HepG2 (cell line): Measurements from ENCODE around the gene SSBP2. TPM values are rescaled to one million over a fixed set of nuclear protein-coding genes. Genes with fewer than 3 reads are reported as not detected.

Source experiments
- ATRX ChIP-seq: sonication (generic); formaldehyde crosslinking; IDR thresholded peaks from 2 replicates; pipeline ENCODE4 v1.4.0; 2020; ENCODE audit warnings: missing genetic modification reagents, borderline replicate concordance
- CCDC6 ChIP-seq: sonication (generic); formaldehyde crosslinking; IDR thresholded peaks from 2 replicates; pipeline ENCODE4 v1.8.1; 2022; ENCODE audit warnings: mild to moderate bottlenecking, missing genetic modification reagents, moderate library complexity
- DPF2 ChIP-seq: sonication (generic); formaldehyde crosslinking; IDR thresholded peaks from 2 replicates; pipeline ENCODE4 v1.4.0; 2020; ENCODE audit warnings: mild to moderate bottlenecking, low read depth, missing genetic modification reagents, borderline replicate concordance
- ETS1 ChIP-seq: sonication (generic); formaldehyde crosslinking; IDR thresholded peaks from 2 replicates; pipeline ENCODE4 v1.4.0; 2020; ENCODE audit warnings: missing genetic modification reagents
- KLF12 ChIP-seq: sonication (generic); formaldehyde crosslinking; IDR thresholded peaks from 2 replicates; pipeline ENCODE4 v1.4.0; 2020; ENCODE audit warnings: missing genetic modification reagents, borderline replicate concordance
- KLF6 ChIP-seq: IDR thresholded peaks from 2 replicates; pipeline ENCODE4 v1.8.0; 2016; ENCODE audit warnings: missing biosample characterization, missing genetic modification reagents
- KLF9 ChIP-seq: IDR thresholded peaks from 2 replicates; pipeline ENCODE4 v1.6.1; 2016; ENCODE audit warnings: low read depth
- NFRKB ChIP-seq: fragments of 450-650 bp; IDR thresholded peaks from 2 replicates; pipeline ENCODE4 v1.6.1; 2017
- PHF5A ChIP-seq: IDR thresholded peaks from one replicate; pipeline ENCODE4 v1.6.1; 2018; ENCODE audit warnings: low read depth, missing genetic modification reagents; ENCODE audit not compliant: unreplicated experiment
- PRDM4 ChIP-seq: sonication (generic); formaldehyde crosslinking; IDR thresholded peaks from 2 replicates; pipeline ENCODE4 v1.9.0; 2021; ENCODE audit warnings: missing genetic modification reagents, borderline replicate concordance
- TAF1 ChIP-seq: sonication (generic); formaldehyde crosslinking; IDR thresholded peaks from 2 replicates; pipeline ENCODE4 v1.4.0; 2020; ENCODE audit warnings: missing genetic modification reagents
- TFE3 ChIP-seq: IDR thresholded peaks from 2 replicates; pipeline ENCODE4 v1.6.1; 2016
- ZBTB42 ChIP-seq: sonication (generic); formaldehyde crosslinking; IDR thresholded peaks from 2 replicates; pipeline ENCODE4 v1.5.0; 2020; ENCODE audit warnings: mild to moderate bottlenecking, missing genetic modification reagents
- ZNF614 ChIP-seq: IDR thresholded peaks from 2 replicates; pipeline ENCODE4 v1.6.1; 2018; ENCODE audit warnings: missing biosample characterization, missing genetic modification reagents, inconsistent platforms, borderline replicate concordance
- ZNF703 ChIP-seq: sonication (generic); formaldehyde crosslinking; IDR thresholded peaks from 2 replicates; pipeline ENCODE4 v1.5.1; 2020; ENCODE audit warnings: missing genetic modification reagents, mild to moderate bottlenecking, moderate library complexity, borderline replicate concordance
- ZNF772 ChIP-seq: sonication (generic); formaldehyde crosslinking; IDR thresholded peaks from 2 replicates; pipeline ENCODE4 v1.5.0; 2020; ENCODE audit warnings: mild to moderate bottlenecking, missing genetic modification reagents
- ZNF780A ChIP-seq: sonication (generic); formaldehyde crosslinking; IDR thresholded peaks from 2 replicates; pipeline ENCODE4 v1.8.0; 2022; ENCODE audit warnings: mild to moderate bottlenecking, missing genetic modification reagents, moderate library complexity
- polyA plus RNA-seq, 8 experiments: library from polyadenylated mRNA; depleted of rRNA in 3 of 8; stranded (reverse) in 7 of 8; unstranded in 1 of 8; fragments of >200 nt; fragmentation: Illumina TruSeq in 4 of 8; extraction: Trizol in 4 of 8; gene quantifications; 2 replicates each; pipeline versions ENCODE4 v1.2.1 to v1.2.3, GENCODE V29; 2011 to 2016; ENCODE audit warnings: low read depth in 4 of 8, missing spikeins in 1 of 8, mixed read lengths in 1 of 8; ENCODE audit not compliant: insufficient read depth in 1 of 8
- total RNA-seq, 5 experiments: library from RNA; depleted of rRNA; stranded (reverse); fragments of >200 nt; fragmentation: Illumina TruSeq; extraction: Trizol; gene quantifications; 2 replicates each; pipeline ENCODE4 v1.2.3, GENCODE V29; 2016; ENCODE audit warnings: low read depth in 1 of 5
- TF ChIP-seq, protein P1 (sequence below): sonication (generic); formaldehyde crosslinking; conservative IDR thresholded peaks from 2 replicates; pipeline ENCODE4 v1.8.1; 2023; ENCODE audit warnings: missing genetic modification reagents
- TF ChIP-seq, protein P2 (sequence below): sonication (generic); formaldehyde crosslinking; IDR thresholded peaks from 2 replicates; pipeline ENCODE4 v1.4.0; 2020; ENCODE audit warnings: mild to moderate bottlenecking, missing genetic modification reagents, borderline replicate concordance

The SSBP2 gene
- total and polyA plus RNA-seq, 2 of the 13 experiments (the other 11 are each of a cell fraction or from before 2014, with no cell fraction given) = 0.16 TPM; not detected in 1

DNA sequence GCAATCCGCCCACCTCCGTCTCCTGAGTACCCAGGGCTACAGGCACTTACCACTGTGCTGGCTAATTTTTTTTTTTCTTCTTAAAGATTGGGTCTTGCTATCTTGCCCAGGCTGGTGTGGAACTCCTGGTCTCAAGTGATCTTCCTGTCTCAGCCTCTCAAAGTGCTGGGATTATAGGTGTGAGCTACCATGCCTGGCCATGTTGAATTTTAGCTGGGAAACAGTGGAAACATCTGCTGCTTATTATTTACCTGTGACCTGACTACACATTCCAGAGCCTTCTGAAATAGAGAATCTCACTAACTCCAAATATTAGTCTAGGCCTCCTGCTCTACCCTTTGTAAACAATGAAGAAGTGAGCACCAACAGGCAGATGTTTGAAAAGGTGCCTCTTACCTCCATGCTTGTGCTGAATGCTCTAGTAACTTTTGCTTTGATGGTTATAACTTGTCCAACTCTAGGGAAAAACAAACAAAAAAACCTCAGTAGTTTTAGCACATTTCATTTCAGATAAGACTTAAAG lies 379.5 kb downstream of the SSBP2 start (continued):
- TF ChIP-seq TFE3 (CRISPR knock-in tag) (no peak), DPF2 (CRISPR knock-in tag) (peak; percentile 77), ZNF614 (CRISPR knock-in tag) (0 out of 2 replicates have a peak, but pooled peaks have one; percentile 35), TAF1 (CRISPR knock-in tag) (no peak), NFRKB (no peak), PHF5A (CRISPR knock-in tag) (peak; percentile 53), ATRX (CRISPR knock-in tag) (no peak), ZNF772 (CRISPR knock-in tag) (no peak), ZBTB42 (peak; percentile 96), KLF6 (CRISPR knock-in tag) (no peak), ETS1 (no peak), ZNF703 (CRISPR knock-in tag) (no peak), KLF12 (CRISPR knock-in tag) (no peak), ZNF780A (CRISPR knock-in tag) (no peak), PRDM4 (CRISPR knock-in tag) (no peak), KLF9 (CRISPR knock-in tag) (no peak), CCDC6 (CRISPR knock-in tag) (peak; percentile 35; the same call in 1 of the 2 replicates)
- TF ChIP-seq, protein P1, sequence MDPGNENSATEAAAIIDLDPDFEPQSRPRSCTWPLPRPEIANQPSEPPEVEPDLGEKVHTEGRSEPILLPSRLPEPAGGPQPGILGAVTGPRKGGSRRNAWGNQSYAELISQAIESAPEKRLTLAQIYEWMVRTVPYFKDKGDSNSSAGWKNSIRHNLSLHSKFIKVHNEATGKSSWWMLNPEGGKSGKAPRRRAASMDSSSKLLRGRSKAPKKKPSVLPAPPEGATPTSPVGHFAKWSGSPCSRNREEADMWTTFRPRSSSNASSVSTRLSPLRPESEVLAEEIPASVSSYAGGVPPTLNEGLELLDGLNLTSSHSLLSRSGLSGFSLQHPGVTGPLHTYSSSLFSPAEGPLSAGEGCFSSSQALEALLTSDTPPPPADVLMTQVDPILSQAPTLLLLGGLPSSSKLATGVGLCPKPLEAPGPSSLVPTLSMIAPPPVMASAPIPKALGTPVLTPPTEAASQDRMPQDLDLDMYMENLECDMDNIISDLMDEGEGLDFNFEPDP (CRISPR knock-in tag) = no peak
- TF ChIP-seq, protein P2, sequence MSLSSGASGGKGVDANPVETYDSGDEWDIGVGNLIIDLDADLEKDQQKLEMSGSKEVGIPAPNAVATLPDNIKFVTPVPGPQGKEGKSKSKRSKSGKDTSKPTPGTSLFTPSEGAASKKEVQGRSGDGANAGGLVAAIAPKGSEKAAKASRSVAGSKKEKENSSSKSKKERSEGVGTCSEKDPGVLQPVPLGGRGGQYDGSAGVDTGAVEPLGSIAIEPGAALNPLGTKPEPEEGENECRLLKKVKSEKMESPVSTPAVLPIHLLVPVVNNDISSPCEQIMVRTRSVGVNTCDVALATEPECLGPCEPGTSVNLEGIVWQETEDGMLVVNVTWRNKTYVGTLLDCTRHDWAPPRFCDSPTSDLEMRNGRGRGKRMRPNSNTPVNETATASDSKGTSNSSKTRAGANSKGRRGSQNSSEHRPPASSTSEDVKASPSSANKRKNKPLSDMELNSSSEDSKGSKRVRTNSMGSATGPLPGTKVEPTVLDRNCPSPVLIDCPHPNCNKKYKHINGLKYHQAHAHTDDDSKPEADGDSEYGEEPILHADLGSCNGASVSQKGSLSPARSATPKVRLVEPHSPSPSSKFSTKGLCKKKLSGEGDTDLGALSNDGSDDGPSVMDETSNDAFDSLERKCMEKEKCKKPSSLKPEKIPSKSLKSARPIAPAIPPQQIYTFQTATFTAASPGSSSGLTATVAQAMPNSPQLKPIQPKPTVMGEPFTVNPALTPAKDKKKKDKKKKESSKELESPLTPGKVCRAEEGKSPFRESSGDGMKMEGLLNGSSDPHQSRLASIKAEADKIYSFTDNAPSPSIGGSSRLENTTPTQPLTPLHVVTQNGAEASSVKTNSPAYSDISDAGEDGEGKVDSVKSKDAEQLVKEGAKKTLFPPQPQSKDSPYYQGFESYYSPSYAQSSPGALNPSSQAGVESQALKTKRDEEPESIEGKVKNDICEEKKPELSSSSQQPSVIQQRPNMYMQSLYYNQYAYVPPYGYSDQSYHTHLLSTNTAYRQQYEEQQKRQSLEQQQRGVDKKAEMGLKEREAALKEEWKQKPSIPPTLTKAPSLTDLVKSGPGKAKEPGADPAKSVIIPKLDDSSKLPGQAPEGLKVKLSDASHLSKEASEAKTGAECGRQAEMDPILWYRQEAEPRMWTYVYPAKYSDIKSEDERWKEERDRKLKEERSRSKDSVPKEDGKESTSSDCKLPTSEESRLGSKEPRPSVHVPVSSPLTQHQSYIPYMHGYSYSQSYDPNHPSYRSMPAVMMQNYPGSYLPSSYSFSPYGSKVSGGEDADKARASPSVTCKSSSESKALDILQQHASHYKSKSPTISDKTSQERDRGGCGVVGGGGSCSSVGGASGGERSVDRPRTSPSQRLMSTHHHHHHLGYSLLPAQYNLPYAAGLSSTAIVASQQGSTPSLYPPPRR (CRISPR knock-in tag) = peak; percentile 98
